Activated CD4-positive, alpha-beta T cell treated with anti-CD3 and anti-CD28 coated beads, Interleukin-2, amount 50 U/mL, for 48 hours (primary cell): ENCODE data around the gene PRSS37.
"Not testable (repeated sequence)": the region's sequence is repeated elsewhere in the genome, so short reads cannot be mapped to it uniquely, and the experiment has no call there.

Experiments used
- DNase-seq, 2 experiments: peaks; one replicate each; pipeline ENCODE4 v3.0.0-alpha.2; 2020

The PRSS37 gene, protein sequence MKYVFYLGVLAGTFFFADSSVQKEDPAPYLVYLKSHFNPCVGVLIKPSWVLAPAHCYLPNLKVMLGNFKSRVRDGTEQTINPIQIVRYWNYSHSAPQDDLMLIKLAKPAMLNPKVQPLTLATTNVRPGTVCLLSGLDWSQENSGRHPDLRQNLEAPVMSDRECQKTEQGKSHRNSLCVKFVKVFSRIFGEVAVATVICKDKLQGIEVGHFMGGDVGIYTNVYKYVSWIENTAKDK

DNA sequence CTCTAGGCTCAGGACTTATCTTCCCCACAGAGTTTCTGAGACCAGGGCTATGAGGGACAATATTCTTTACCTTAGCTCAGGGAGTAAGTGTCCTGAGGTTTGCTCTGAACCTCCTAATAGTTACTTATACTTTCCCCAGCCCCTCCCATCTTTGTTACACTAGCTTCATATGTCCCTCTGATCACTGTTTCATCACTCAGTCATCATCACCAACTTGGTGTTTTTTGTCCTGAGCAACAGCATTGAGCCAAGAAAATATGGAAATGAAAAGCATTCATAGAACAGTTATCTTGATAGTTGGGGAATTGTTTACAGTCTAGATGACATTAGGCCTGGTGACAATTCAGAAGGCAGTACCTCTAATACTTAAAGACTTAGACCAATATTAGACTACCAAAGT, at the start of gene PRSS37:
Gene PRSS37 (minus strand): TSS at position 101 of the 400 bp plus-strand sequence. CDS start 436 bp downstream, outside the sequence.
- no peak for DNase-seq

DNA sequence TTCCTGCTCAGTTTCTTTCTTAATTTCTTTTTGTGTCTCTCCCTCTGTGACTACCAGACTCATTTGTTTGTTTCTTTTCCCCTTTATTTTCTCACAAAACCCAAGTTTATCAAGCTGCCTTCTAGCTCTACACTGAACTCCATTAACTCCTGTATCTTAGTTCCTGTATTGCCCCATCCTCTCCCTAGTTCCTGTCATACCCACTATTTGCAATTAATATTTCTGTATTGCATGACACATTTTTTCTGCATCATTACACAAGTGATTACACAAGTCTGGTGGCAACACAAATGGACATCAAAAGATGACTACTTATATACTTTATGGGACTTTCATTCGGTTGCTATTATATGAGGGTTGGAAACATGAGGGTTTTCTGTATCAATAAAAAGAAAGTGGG, 48.0 kb upstream of the PRSS37 start:
- no peak for DNase-seq

DNA sequence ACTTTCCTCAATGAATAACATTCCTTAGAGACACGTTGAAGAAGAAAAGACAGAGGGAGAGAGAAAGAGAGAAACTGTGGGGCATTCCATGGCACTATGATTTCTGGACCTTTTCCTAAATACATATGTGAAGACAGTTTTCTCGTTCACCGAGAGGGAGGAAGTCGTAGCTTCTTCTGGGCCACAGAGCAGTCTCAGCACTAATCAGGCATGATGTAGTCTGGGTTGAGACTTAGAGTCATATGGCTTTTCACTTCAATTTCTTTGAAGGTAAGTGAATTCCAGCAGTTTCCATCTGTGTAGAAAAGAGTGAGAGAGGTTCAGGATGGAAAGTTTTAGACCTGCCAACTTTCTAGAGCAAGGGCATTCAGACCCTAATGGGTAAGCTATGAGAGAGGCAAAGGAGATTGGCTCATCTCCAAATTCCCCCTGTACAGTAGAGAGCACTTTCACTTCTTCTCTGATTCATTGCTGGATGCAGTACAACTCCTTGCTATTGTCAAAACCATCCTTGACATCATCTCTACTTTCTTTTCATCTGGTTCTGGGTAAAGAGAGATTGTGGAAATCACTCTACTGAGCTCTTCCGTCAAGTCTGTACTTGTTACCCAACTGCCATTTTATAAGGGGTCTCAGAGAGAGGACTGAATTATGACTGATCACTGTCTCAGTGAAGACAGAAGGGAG, 43.4 kb upstream of the PRSS37 start:
- no peak for DNase-seq

DNA sequence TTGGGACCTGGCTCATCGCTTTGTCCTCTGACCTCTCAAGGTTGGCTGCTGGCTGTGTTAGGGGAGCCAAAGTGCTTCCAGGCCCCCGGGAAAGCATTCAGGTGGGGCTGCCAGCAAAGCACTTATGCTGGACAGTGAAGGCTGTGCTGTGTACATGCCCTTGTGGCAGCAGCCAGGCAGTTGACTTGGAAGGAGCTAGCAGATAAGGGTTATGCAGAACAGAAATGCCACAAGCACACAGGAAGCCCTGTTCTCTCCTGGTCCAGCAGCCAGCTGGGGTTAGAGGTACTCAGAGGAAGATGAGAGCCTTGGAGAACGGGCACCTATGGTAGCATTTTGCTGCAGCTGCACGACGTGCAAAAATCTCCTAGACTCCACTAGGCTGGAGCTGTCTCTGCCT, 39.7 kb upstream of the PRSS37 start:
- DNase-seq = no peak

DNA sequence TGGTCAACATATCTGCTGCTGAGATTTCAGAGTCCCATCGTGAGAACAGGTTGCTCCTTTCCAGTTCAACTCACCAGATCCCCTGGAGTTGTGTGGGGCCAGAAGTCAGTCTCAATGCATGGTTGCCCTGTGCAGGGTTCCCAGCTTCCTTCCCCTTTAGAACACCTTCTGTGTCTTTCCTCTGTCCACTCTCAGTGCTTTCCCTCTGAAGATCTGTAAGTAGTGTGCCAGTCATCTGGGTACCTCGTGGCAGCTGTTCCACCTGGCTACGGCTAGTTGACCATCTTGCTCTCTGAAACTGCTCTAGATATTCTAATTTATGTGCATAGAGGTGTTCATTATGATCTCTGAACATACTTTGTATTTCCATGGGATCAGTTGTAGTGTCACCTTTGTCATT, 36.1 kb upstream of the PRSS37 start:
- no peak for DNase-seq

DNA sequence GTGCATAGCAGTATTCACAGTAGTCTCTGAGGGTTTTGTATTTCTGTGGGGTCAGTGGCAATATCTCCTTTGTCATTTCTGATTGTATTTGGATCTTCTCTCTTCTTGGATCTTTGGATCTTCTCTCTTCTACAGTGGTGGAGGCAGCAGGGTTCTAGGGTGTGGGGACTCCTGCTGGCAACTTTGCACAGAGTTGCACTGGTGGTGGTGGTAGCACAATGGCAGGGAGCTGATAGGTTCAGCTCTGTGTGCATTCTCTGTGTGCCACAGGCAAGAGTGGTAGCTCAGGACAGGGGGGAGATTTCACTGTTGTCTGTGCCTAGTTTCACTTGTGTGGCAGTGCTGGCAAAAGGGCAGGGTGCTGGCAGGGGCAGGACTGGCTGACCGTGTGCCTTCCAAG, 35.1 kb upstream of the PRSS37 start:
- DNase-seq = no peak

DNA sequence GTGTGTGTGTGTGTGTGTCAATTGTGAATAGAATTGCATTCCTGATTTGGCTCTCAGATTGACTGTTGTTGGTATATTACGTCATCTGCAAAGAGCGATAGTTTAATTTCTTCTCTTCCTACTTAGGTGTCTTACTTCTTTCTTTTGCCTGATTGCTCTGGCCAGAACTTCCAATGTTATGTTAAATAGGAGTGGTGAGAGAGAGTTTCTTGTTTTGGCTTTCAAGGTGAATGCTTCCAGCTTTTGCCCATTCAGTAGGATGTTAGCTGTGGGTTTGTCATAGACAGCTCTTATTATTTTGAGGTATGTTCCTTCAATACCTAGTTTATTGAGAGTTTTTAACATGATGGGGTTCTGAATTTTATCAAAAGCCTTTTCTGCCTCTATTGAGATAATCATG, 34.2 kb upstream of the PRSS37 start:
- no peak for DNase-seq

DNA sequence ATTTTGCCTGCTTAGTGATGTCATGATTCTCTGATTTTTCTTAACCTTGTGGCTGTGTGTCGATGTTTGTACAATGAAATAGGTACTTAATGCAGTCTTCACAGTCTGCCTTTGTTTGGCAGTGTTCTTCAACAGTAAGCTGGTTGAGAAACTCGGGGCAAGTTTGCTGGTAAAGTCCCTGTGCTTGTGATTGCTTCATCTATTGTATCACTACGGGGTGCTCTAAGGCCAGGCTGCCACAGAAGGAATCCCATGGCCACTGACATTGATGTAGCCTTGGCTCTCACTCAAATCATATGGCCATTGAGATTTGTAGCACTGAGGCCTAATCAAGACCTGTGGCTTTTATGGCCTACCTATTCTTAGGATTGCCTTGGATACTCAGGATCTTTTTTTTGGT, 33.5 kb upstream of the PRSS37 start:
- no peak for DNase-seq

DNA sequence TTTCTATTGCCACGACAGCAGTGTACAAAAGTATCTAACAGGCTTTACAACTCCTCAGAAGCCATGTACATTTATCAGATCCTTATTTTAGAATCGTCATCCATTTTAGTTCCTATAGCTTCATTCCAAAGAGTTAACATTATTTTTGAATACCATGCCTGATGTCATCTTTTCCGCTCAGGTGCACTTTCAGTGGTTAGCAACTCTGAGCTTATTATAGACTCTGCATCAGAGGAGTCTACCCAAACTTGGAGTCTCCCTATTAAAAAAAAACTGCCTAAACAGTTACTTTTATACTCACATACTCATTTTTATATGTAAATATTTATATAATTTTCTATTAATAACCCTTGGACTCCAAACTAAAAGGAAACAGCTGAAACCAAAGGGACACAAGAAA, 31.6 kb upstream of the PRSS37 start:
- DNase-seq = no peak

DNA sequence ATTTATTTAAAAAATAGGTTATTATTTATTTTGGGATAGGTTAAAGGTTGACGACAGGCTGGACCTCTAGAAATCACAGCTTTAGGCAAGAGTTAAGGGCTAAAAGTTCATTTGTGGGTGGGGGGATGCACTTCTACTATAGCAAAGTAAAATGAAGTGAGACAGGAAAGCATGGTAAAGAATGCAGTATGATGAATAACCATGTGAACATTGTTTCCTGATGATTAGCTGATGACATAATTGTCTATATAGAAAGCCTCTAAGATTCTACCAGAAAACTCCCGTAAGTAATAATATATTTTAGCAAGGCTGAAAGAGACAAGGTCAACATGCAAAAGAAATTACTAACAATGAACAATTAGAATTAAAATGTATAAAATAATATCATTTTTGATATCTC, 25.7 kb upstream of the PRSS37 start:
- DNase-seq = no peak

DNA sequence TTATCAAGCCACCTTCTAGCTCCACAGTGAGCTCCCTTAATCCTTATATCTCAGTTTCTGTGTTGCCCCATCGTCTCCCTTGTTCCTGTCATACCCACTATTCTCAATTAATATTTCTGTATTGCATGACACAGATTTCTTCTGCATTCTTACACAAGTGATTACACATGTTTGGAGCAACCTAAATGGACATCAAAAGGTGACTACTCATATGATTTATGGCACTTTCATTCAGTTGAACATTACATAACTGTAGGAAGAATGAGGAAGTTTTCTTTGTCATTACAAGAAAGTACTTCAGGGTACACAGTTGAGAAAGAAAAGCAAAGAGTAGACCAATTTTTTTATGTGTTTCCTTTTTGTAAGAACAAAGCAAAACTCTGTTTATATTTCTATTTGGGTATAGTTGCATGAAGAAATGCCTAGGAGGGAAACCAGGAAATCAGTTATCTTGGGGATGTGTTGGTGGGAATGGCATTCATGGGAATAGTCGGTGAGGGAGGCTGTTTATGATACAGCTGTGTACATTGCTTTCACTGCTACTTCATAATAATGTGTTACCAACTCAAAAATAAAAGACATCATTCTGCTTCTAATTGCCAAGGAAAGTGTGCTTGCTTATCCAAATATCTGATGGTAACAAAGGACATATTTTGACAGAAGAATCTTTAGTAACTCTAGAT, 23.6 kb upstream of the PRSS37 start:
- DNase-seq = no peak

DNA sequence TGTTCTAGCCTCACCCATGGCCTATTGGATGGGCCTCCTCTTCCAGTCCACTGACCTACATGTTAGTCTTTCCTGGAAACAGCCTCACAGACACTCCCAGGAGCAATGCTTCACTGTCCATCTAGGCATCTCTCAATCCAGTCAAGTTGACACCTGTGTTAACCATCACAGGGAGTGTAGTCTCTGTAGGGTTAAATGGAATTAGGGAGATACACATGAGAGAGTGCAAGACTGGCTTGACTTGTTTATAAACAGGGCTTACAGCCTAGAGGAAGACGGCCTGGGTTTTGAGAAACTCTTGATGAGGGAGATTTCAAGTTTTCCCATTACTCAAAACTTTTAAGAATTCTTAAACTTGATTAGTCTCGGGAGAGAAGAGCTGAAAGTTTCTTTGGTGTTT, 18.9 kb upstream of the PRSS37 start:
- no peak for DNase-seq

DNA sequence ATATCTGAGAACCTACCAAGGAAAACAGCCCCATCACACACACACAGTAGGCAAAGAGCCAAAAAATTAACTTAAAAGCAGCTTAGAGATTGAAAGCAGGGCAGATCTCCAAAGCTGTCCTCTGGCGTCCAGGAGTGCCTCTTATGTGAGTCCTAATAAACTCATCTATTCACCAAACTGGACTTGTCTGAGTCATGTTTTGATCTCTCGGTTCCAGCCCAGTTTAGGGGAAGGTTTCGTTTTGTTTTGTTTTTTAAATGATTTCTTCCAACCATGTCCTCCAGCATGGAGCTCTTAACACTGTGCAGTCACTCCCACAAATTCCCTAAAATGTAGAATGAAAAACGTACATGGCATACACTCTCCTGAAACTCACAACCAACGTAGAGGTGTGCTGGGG, 6.7 kb upstream of the PRSS37 start:
- DNase-seq = no peak

DNA sequence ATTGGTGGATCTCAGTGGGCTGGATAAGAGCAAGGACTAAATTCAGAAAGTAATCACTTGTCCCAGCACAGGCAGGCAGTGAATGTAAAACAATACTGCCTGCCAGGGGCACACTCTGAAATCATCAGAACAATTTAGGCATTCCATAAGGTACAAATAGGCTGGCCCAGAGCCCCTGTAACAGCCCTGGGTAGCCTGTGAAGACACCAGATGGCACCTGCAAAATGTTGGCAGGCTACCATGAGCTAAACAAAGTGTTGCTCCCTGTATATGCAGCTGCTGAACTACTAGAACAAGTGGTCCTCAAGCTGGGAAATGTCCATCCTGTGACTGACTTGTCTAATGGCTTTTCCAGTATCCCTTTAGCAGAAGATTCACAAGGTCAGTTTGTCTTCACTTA, 3.0 kb upstream of the PRSS37 start:
- no peak for DNase-seq

DNA sequence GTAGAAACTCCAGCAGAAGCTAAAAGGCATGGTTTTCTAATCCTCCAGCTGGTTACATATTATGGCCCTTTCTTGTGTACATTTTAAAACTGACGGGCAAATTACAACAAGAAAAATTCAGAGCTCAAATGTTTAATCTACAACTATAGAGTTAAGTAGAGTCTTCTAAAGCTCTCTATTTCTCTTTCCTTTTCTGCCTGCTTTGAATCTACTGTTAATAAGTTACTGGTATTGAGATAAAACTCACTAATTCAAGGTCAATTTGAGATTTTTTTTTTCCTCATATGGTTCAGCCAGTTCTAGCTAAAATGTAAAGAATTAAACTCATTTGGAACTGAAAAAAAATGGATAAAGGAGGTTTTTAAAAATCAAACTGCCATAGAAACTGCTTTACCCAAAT, 1.6 kb upstream of the PRSS37 start:
- no peak for DNase-seq

DNA sequence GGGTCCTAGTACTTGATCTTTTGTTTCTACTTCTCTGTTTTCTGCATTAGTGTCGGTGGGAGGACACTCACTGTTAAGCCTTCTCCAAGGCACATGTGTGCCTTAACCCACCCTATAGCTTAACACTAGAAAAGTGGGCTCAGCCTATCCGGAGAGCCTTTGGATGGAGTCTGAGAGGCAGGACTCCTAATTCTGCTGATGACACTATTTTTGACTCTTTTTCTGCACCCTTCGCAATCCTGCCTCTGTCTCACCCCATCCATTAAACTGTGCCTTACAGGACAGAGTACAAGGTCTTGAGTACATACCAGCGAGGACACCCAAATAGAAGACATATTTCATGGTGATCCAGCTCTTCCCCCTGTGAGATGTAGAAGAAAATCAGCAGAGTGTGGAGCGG, 577 bp downstream of the PRSS37 start:
- no peak for DNase-seq

DNA sequence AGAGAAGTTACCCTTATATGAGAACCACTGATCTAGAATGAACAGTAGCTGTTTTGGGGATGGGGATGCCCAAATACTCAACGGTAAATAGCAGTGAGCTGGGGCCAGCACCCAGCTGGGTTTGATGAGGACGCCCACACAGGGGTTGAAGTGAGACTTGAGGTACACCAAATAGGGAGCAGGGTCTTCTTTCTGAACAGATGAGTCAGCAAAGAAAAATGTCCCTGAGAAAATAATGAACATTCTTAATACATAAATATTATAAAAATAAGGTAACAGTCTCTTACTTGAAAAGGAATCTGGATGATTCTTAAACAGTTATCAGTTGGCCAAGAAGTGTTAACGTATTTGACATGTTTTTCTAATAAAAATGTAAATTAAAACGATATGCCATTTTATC, 2.0 kb downstream of the PRSS37 start:
- no peak for DNase-seq

DNA sequence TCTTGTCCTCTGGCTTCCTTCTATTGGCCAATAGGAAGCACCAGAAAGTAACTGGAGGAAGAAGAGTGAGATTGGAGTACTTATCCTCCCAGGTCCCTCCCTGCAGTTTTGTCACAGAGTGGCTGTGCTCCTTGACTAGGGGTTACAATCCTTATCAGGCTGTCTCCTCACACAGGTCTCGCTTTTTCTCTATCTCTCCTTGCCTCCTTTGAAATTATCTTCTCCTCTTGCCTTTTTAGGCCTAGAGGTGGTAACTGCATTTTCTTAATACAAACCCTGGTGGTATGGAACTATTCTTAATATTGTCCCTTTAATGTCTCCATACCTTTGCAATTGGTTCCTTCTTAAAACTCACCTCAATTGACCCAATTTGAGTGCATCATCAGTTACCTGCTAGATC, 2.7 kb downstream of the PRSS37 start:
- DNase-seq = no peak

DNA sequence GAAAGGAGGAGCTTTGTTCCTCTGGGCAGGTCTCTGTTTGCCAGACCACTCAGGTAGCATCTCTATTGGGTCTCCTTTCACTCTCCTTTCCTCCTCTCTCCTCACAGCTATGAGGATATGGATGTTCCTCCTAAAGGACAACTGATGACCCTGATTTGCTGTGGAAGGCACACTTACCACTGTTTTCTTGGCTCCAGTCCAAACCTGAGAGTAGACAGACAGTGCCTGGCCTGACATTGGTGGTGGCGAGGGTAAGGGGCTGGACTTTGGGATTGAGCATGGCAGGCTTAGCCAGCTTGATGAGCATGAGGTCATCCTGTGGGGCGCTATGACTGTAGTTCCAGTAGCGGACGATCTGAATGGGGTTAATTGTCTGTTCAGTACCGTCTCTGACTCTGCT, 3.6 kb downstream of the PRSS37 start:
- DNase-seq = no peak

DNA sequence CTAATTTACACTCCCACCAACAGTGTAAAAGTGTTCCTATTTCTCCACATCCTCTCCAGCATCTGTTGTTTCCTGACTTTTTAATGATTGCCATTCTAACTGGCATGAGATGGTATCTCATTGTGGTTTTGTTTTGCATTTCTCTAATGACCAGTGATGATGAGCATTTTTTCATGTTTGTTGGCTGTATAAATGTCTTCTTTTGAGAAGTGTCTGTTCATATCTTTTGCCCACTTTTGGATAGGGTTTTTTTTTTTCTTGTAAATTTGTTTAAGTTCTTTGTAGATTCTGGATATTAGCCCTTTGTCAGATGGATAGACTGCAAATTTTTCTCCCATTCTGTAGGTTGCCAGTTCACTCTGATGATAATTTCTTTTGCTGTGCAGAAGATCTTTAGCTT, 18.9 kb downstream of the PRSS37 start:
- DNase-seq = not testable (repeated sequence)

DNA sequence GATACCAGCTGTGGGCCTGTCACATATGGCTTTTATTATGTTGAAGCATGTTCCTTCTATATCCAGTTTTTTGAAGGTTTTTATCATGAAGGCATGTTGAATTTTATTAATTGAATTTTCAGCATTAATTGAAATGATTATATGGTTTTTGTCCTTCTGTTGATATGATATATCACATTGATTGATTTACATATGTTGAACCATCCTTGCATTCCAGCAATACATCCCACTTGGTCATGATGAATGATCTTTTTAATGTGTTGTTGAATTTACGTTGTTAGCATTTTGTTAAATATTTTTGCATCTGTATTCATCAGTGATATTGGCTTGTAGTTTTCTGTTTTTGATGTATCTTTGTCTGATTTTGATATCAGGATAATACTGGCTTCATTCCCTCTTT, 21.2 kb downstream of the PRSS37 start:
- no peak for DNase-seq

DNA sequence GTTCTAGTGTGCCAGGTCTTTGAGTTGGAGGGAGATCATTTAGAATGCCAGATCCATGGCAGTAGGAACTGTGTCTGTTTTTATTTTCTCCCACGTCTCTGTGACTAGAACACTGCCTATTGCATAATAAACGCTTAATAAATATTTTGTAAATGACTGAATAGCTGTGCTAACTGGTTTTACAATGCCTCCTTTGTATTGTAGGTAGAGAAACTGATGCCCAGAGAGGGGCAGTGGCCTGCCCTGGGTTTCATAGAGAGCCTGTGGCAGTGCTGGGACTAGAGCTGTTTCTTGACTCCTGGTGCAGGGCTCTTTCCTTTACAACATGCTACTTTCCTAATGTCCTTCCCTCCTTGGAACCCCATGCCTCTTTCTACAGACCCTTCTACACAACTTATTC, 48.8 kb downstream of the PRSS37 start:
- no peak for DNase-seq

DNA sequence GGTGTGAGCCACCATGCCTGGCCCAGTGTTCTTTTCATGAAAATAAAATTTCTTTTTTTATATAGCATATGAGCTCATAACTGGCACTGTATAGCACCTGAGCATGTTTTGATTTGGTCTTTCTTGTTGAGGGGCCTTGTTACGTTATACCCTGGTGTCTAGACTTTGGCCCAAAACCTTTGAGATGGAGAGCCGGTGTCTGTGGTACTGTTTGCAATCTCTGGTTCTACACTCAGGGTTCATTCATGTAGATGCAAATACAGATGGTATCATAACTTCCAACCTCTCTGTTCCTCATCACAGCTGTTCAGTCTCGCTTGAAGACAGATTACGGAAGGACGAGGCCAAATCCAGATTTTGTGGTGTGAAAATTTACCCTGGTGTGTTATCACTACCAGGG, 51.4 kb downstream of the PRSS37 start, which contains the start of gene TAS2R5:
Gene TAS2R5 (plus strand): TSS at position 301 of the 400 bp plus-strand sequence. CDS start 145 bp downstream, outside the sequence.
- no peak for DNase-seq

DNA sequence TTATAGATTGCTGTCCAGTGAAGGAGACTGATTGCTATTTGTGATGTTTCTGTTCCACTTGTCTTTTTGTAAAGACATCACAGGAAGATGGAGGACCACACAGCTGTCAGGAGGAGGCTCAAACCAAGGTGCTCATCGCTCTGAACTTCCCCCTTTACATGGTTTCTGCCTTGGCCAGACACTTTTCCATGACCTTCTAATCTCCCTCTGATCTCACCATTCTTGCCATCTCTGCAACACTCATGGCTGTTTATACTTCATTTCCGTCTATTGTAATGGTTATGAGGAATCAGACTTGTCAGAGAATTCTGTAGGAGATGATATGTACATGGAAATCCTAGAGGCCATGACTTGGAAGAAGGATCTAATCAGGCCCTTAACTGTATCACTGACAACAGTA, 53.0 kb downstream of the PRSS37 start:
- DNase-seq = no peak
